Measurements from ENCODE around the gene ACTR5.

ACTR5 gene

GRCh38 chr20:38748097-38748860, at the start of gene ACTR5:
Gene ACTR5, plus strand, starts transcription at chr20:38748460. Its CDS starts 19 bp downstream, at chr20:38748479.
- peak; percentile 89 for DNase-seq

GRCh38 chr20:38698541-38698940, 49.7 kb upstream of the ACTR5 start:
- DNase-seq: no peak

GRCh38 chr20:38700141-38700540, 48.1 kb upstream of the ACTR5 start:
- DNase-seq: no peak

- DNase-seq: no peak
Observed at GRCh38 chr20:38700926-38701325, 47.3 kb upstream of the ACTR5 start.

- no peak for DNase-seq
Observed at GRCh38 chr20:38703526-38703925, 44.7 kb upstream of the ACTR5 start.

- no peak for DNase-seq
Observed at GRCh38 chr20:38704136-38704535, 44.1 kb upstream of the ACTR5 start.

- no peak for DNase-seq
Observed at GRCh38 chr20:38706509-38706908, 41.8 kb upstream of the ACTR5 start.

- no peak for DNase-seq
Observed at GRCh38 chr20:38714308-38714707, 34.0 kb upstream of the ACTR5 start.

- no peak for DNase-seq
Observed at GRCh38 chr20:38715646-38716045, 32.6 kb upstream of the ACTR5 start.

GRCh38 chr20:38722683-38723016, 25.6 kb upstream of the ACTR5 start:
- no peak for DNase-seq

GRCh38 chr20:38723017-38723847, 25.0 kb upstream of the ACTR5 start:
- no peak for DNase-seq

GRCh38 chr20:38723848-38724625, 24.2 kb upstream of the ACTR5 start, which contains the start of gene SLC32A1:
Gene SLC32A1, plus strand, starts transcription at chr20:38724486. Its CDS starts 239 bp downstream, at chr20:38724725.
- no peak for DNase-seq

GRCh38 chr20:38724626-38725147, 23.6 kb upstream of the ACTR5 start:
- no peak for DNase-seq

- no peak for DNase-seq
Observed at GRCh38 chr20:38725148-38725901, 22.9 kb upstream of the ACTR5 start.

GRCh38 chr20:38725931-38726803, 22.1 kb upstream of the ACTR5 start:
- DNase-seq: peak; percentile 61

- peak; percentile 81 for DNase-seq
Observed at GRCh38 chr20:38726804-38727606, 21.3 kb upstream of the ACTR5 start.

GRCh38 chr20:38727607-38728190, 20.6 kb upstream of the ACTR5 start:
- DNase-seq: no peak

- DNase-seq: no peak
Observed at GRCh38 chr20:38728191-38728781, 20.0 kb upstream of the ACTR5 start.

GRCh38 chr20:38728911-38729642, 19.2 kb upstream of the ACTR5 start:
- no peak for DNase-seq

Data from hematopoietic multipotent progenitor cell treated with erythropoietin and hydrocortisone succinate and interleukin-3 and kit ligand, for 8 days (in vitro differentiated cells).